Osteoblast (primary cell): ENCODE results near the gene GNL1. TPM values are rescaled to one million over a fixed set of nuclear protein-coding genes. Genes with fewer than 3 reads are reported as not detected.

Experiments
- DNase-seq: peaks from one replicate; pipeline ENCODE4 v3.0.0; 2011; ENCODE audit warnings: low spot score, mixed read lengths; ENCODE audit not compliant: insufficient read length; ENCODE audit errors: missing footprints
- H2AFZ ChIP-seq: 2 replicates; pipeline ENCODE4 v1.6.0; 2011; ENCODE audit warnings: mild to moderate bottlenecking, low read length
- H3K27ac ChIP-seq: 2 replicates; pipeline ENCODE4 v1.5.1; 2011; ENCODE audit warnings: mild to moderate bottlenecking, low read depth, low read length, moderate library complexity
- H3K27me3 ChIP-seq: 2 replicates; pipeline ENCODE4 v1.6.0; 2012; ENCODE audit warnings: mild to moderate bottlenecking, control low read depth, inconsistent platforms, low read length, moderate library complexity; ENCODE audit not compliant: insufficient read depth
- H3K36me3 ChIP-seq: 2 replicates; pipeline ENCODE4 v1.5.1; 2011; ENCODE audit warnings: mild to moderate bottlenecking, low read length, control low read depth, moderate library complexity; ENCODE audit not compliant: insufficient read depth
- H3K4me1 ChIP-seq: 2 replicates; pipeline ENCODE4 v1.5.1; 2011; ENCODE audit warnings: mild to moderate bottlenecking, low read length, control low read depth, moderate library complexity; ENCODE audit not compliant: insufficient read depth
- H3K4me2 ChIP-seq: 2 replicates; pipeline ENCODE4 v1.6.0; 2011; ENCODE audit warnings: mild to moderate bottlenecking, low read length; ENCODE audit not compliant: insufficient read depth
- H3K4me3 ChIP-seq: fragments of 200-600 bp; sonication (generic); 3 replicates; pipeline ENCODE4 v1.5.1; 2012; ENCODE audit warnings: mild to moderate bottlenecking, low read length, inconsistent platforms; ENCODE audit not compliant: insufficient read depth
- H3K79me2 ChIP-seq: 2 replicates; pipeline ENCODE4 v1.6.0; 2012; ENCODE audit warnings: mild to moderate bottlenecking, low read length, control low read depth, inconsistent platforms; ENCODE audit not compliant: insufficient read depth
- H3K9me3 ChIP-seq: 2 replicates; pipeline ENCODE4 v1.5.1; 2011; ENCODE audit warnings: low read depth, low read length, control low read depth
- H4K20me1 ChIP-seq: 2 replicates; pipeline ENCODE4 v1.6.0; 2012; ENCODE audit warnings: mild to moderate bottlenecking, low read length, control low read depth; ENCODE audit not compliant: insufficient read depth
- total RNA-seq: library from RNA; depleted of rRNA; stranded (reverse); fragments of >200 nt; gene quantifications from 2 replicates; pipeline ENCODE4 v1.2.3, GENCODE V29; 2012
- TF ChIP-seq, protein P1 (sequence below): IDR thresholded peaks from 2 replicates; pipeline ENCODE4 v1.5.1; 2011; ENCODE audit warnings: mild to moderate bottlenecking, low read depth, low read length, moderate library complexity; ENCODE audit errors: extremely low read depth

GNL1 gene
- total RNA-seq, 1 donor: 56.5 TPM

DNA sequence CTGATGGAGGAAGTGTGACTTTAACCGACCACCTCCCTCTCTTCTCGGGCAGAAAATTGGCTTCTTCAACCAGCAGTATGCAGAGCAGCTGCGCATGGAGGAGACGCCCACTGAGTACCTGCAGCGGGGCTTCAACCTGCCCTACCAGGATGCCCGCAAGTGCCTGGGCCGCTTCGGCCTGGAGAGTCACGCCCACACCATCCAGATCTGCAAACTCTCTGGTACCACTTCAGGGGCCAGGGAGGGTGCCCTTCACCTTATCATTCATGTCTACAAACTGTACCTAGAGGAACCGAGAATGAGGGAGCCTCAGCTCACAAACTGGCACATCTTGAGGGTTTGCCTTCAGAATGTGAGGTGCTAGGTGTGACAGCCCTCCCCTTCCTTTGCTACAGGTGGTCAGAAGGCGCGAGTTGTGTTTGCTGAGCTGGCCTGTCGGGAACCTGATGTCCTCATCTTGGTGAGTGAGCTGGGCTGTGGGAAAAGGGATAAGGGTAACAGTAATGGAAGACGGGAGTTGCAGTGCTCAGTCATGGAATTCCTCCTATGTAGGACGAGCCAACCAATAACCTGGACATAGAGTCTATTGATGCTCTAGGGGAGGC is 33.6 kb upstream of the GNL1 start:
- no peak overlapping the region for H3K4me3 ChIP-seq
- H3K27ac ChIP-seq: peak overlapping the region; percentile 65

DNA sequence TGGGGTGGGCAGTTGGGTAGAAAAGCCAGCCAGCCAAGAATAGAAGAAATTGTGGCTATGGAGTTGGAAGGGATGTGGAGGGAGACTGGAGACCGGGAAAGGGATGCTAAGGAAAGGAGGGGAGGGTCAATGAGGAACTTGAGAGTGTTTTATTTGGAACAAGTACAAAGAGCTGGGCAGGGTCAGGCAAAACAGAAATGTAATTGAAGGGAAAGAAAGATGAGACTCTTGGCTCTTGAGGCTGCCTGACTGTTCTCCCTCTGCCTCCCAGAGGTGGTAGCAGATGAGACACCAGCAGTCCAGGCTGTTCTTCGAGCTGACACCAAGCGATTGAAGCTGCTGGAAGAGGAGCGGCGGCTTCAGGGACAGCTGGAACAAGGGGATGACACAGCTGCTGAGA is 27.6 kb upstream of the GNL1 start:
- no peaks in the 10 kb centered on the region for H4K20me1 ChIP-seq
- no peaks in the 10 kb centered on the region for H3K4me1 ChIP-seq
- H3K27ac ChIP-seq: no peak overlapping the region
- H3K4me2 ChIP-seq: no peak overlapping the region
- H3K79me2 ChIP-seq: no peaks in the 10 kb centered on the region
- H3K4me3 ChIP-seq: no peak overlapping the region
- DNase-seq: peak; percentile 49
- no peaks in the 10 kb centered on the region for H3K27me3 ChIP-seq
- no peaks in the 10 kb centered on the region for H3K9me3 ChIP-seq
- H2AFZ ChIP-seq: no peak overlapping the region
- TF ChIP-seq, protein P1, sequence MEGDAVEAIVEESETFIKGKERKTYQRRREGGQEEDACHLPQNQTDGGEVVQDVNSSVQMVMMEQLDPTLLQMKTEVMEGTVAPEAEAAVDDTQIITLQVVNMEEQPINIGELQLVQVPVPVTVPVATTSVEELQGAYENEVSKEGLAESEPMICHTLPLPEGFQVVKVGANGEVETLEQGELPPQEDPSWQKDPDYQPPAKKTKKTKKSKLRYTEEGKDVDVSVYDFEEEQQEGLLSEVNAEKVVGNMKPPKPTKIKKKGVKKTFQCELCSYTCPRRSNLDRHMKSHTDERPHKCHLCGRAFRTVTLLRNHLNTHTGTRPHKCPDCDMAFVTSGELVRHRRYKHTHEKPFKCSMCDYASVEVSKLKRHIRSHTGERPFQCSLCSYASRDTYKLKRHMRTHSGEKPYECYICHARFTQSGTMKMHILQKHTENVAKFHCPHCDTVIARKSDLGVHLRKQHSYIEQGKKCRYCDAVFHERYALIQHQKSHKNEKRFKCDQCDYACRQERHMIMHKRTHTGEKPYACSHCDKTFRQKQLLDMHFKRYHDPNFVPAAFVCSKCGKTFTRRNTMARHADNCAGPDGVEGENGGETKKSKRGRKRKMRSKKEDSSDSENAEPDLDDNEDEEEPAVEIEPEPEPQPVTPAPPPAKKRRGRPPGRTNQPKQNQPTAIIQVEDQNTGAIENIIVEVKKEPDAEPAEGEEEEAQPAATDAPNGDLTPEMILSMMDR: no peak
- H3K36me3 ChIP-seq: peaks cover 89% of the 10 kb centered on the region

More for the DNA sequence above, 33.6 kb upstream of the GNL1 start:
- no peaks in the 10 kb centered on the region for H3K9me3 ChIP-seq
- H3K79me2 ChIP-seq: peaks cover 16% of the 10 kb centered on the region
- no peaks in the 10 kb centered on the region for H3K27me3 ChIP-seq
- no peak overlapping the region for H3K4me2 ChIP-seq
- H2AFZ ChIP-seq: no peak overlapping the region
- DNase-seq: no peak
- H3K36me3 ChIP-seq: peaks cover 88% of the 10 kb centered on the region
- TF ChIP-seq, protein P1: no peak
- peaks cover 13% of the 10 kb centered on the region for H4K20me1 ChIP-seq
- peaks cover 13% of the 10 kb centered on the region for H3K4me1 ChIP-seq

- Histone ChIP-seq H2AFZ (no peak overlapping the region), H3K79me2 (peaks cover 45% of the 10 kb centered on the region), H3K9me3 (no peaks in the 10 kb centered on the region), H3K27me3 (no peaks in the 10 kb centered on the region), H3K36me3 (peaks cover 55% of the 10 kb centered on the region), H3K4me3 (no peak overlapping the region), H3K4me1 (peaks cover under 1% of the 10 kb centered on the region), H3K27ac (no peak overlapping the region), H4K20me1 (peaks cover 33% of the 10 kb centered on the region), H3K4me2 (no peak overlapping the region)
- peak; percentile 2 for DNase-seq
- TF ChIP-seq, protein P1: no peak
These were observed 21.8 kb upstream of the GNL1 start for GRCh38 chr6:30578051-30578450.

DNA sequence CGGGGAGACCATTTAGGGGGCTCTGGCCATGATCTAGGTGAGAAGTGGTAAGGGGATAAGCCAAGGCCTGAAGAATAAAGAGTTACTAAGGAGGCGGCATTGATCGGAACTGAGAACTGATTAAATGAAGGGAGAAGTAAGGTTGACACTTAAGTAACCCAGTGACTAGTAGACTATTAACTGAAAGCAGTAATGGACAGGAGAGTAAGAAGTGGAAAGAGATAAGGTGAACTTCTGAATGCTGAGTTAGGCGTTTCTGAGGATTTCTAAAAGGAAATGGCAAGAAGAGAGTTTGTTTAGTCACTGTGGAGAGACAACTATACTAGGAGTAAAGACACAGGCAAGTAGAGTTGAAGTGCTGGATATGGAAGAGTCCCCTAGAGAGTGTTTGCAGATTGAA is 16.8 kb upstream of the GNL1 start:
- Histone ChIP-seq H2AFZ (no peak overlapping the region), H3K4me3 (no peak overlapping the region), H3K4me1 (peaks cover 23% of the 10 kb centered on the region), H3K79me2 (peaks cover 63% of the 10 kb centered on the region), H3K9me3 (no peaks in the 10 kb centered on the region), H3K27me3 (no peaks in the 10 kb centered on the region), H3K4me2 (peak overlapping the region; percentile 96), H3K27ac (no peak overlapping the region), H4K20me1 (peaks cover 51% of the 10 kb centered on the region), H3K36me3 (peaks cover 14% of the 10 kb centered on the region)
- TF ChIP-seq, protein P1: no peak
- peak; percentile 26 for DNase-seq
